ENCODE measurements around the gene HSBP1L1. TPM values are rescaled to one million over a fixed set of nuclear protein-coding genes. Genes with fewer than 3 reads are reported as not detected.

HSBP1L1 gene
- total RNA-seq, 1 experiment from 2014 or later, result 41.4 TPM

DNA sequence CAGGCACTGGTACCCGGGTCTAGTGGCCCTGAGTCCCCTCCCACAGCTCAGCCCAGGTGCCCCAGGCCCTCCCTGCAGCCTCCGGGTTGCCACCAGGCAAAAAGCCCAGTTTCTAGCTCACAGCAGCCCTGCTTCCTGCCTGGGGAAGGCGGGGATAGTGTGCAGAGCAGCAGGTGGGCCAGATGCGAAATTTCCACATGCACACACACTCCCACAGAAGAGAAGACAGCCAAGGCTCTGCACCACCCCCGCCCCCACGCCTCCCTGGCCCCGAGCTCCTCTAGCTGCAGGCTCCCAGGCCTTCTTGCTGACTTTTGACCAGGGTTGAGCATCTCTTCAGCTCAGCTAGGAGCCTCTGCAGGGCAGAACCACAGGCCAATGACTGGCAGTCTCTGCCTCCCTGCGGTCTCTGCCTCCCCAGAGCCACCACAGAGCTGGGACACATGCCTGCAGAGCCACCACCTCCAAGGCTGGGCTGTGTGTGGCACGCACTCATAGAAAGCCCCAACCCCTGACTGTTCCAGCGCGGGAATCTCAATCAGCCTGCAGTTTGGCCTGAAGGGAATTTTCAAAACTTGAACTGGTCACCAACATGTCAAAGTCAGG is 20.2 kb upstream of the HSBP1L1 start:
- no peaks in the 10 kb centered on the region for H4K20me1 ChIP-seq (ENCODE audit: insufficient read depth)
- no peak overlapping the region for H3K9ac ChIP-seq (ENCODE audit: low read length)
- BruUV-seq (replicated peaks), result no TSS peak
- H3K9me2 ChIP-seq (ENCODE audit: insufficient read depth), result no peaks in the 10 kb centered on the region
- H3K27me3 ChIP-seq (ENCODE audit: insufficient read depth, low read length), result no peaks in the 10 kb centered on the region
- ChIA-PET CTCF (no interaction called here), POLR2A (no interaction called here), RAD21 (ENCODE audit: low non-redundant PET in 1 of 2, low total read pairs in 2 of 2, uncharacterized antibody in 2 of 2, unreplicated experiment in 2 of 2) (no interaction called here)
- H3K36me3 ChIP-seq (ENCODE audit: control insufficient read depth in 1 of 2, insufficient read depth in 2 of 2, low read length in 2 of 2), result peaks cover 13 to 30% of the 10 kb centered on the region in 2 experiments; a peak in 3 of 4 replicates
- no peak overlapping the region for H3K4me3 ChIP-seq (replicated peaks in 1 of 2; ENCODE audit: low read depth in 1 of 2, low read length in 2 of 2)
- no peak overlapping the region for H3K27ac ChIP-seq (ENCODE audit: low read depth, low read length)
- peaks cover 88% of the 10 kb centered on the region for H3K79me2 ChIP-seq (ENCODE audit: insufficient read depth, low read length)
- peak; percentile 29; the same call in 1 of the 2 replicates for ATAC-seq
- no peaks in the 10 kb centered on the region for H3K4me1 ChIP-seq (ENCODE audit: control insufficient read depth in 1 of 2, insufficient read depth in 2 of 2, low read length in 2 of 2)
- no peak for DNase-seq (ENCODE audit: low read depth, low spot score)
- H3K4me2 ChIP-seq (ENCODE audit: low read length), result no peak overlapping the region
- H3K9me3 ChIP-seq (ENCODE audit: control insufficient read depth in 1 of 2, insufficient read depth in 1 of 2, low read depth in 1 of 2, low read length in 2 of 2), result no peaks in the 10 kb centered on the region
- TF ChIP-seq, protein P1, sequence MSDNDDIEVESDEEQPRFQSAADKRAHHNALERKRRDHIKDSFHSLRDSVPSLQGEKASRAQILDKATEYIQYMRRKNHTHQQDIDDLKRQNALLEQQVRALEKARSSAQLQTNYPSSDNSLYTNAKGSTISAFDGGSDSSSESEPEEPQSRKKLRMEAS (IDR thresholded peaks at IDR 0.05), result no peak
- TF ChIP-seq, protein P2, sequence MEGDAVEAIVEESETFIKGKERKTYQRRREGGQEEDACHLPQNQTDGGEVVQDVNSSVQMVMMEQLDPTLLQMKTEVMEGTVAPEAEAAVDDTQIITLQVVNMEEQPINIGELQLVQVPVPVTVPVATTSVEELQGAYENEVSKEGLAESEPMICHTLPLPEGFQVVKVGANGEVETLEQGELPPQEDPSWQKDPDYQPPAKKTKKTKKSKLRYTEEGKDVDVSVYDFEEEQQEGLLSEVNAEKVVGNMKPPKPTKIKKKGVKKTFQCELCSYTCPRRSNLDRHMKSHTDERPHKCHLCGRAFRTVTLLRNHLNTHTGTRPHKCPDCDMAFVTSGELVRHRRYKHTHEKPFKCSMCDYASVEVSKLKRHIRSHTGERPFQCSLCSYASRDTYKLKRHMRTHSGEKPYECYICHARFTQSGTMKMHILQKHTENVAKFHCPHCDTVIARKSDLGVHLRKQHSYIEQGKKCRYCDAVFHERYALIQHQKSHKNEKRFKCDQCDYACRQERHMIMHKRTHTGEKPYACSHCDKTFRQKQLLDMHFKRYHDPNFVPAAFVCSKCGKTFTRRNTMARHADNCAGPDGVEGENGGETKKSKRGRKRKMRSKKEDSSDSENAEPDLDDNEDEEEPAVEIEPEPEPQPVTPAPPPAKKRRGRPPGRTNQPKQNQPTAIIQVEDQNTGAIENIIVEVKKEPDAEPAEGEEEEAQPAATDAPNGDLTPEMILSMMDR (IDR thresholded peaks at IDR 0.05 in 2 of 3, conservative IDR thresholded peaks at IDR 0.05 in 1 of 3; ENCODE audit: borderline replicate concordance in 1 of 3, insufficient read depth in 1 of 3, low read depth in 2 of 3, low read length in 2 of 3), result no peak
- TF ChIP-seq YY1 (IDR thresholded peaks at IDR 0.05; ENCODE audit: extremely low read depth, insufficient replicate concordance, low read depth, low read length) (no peak), ELF1 (IDR thresholded peaks at IDR 0.05; ENCODE audit: borderline replicate concordance, low read depth) (no peak), SP1 (IDR thresholded peaks at IDR 0.05; ENCODE audit: low read depth) (no peak), FOSL1 (IDR thresholded peaks at IDR 0.05; ENCODE audit: low read depth) (no peak), TCF7L2 (IDR thresholded peaks at IDR 0.05; ENCODE audit: borderline replicate concordance, extremely low read depth, insufficient read depth, insufficient read length) (no peak), POLR2AphosphoS5 (IDR thresholded peaks at IDR 0.05; ENCODE audit: low read depth, low read length) (no peak), SRF (IDR thresholded peaks at IDR 0.05; ENCODE audit: low read depth) (no peak), ZFX (IDR thresholded peaks at IDR 0.05) (no peak), EZH2phosphoT487 (IDR thresholded peaks at IDR 0.05; ENCODE audit: borderline replicate concordance) (no peak)
- TF ChIP-seq, protein P3, sequence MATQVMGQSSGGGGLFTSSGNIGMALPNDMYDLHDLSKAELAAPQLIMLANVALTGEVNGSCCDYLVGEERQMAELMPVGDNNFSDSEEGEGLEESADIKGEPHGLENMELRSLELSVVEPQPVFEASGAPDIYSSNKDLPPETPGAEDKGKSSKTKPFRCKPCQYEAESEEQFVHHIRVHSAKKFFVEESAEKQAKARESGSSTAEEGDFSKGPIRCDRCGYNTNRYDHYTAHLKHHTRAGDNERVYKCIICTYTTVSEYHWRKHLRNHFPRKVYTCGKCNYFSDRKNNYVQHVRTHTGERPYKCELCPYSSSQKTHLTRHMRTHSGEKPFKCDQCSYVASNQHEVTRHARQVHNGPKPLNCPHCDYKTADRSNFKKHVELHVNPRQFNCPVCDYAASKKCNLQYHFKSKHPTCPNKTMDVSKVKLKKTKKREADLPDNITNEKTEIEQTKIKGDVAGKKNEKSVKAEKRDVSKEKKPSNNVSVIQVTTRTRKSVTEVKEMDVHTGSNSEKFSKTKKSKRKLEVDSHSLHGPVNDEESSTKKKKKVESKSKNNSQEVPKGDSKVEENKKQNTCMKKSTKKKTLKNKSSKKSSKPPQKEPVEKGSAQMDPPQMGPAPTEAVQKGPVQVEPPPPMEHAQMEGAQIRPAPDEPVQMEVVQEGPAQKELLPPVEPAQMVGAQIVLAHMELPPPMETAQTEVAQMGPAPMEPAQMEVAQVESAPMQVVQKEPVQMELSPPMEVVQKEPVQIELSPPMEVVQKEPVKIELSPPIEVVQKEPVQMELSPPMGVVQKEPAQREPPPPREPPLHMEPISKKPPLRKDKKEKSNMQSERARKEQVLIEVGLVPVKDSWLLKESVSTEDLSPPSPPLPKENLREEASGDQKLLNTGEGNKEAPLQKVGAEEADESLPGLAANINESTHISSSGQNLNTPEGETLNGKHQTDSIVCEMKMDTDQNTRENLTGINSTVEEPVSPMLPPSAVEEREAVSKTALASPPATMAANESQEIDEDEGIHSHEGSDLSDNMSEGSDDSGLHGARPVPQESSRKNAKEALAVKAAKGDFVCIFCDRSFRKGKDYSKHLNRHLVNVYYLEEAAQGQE (IDR thresholded peaks at IDR 0.05; ENCODE audit: low read depth), result no peak
- no peak overlapping the region for H2AFZ ChIP-seq (ENCODE audit: low read depth, low read length, poor library complexity, severe bottlenecking)
- intact Hi-C loops (cut with micrococcal nuclease), result no loop called here
